HG03521 (cell line): ENCODE results near the gene CD86.
"Not testable (repeated sequence)": the region's sequence is repeated elsewhere in the genome, so short reads cannot be mapped to it uniquely, and the experiment has no call there.

Experiments
- ATAC-seq: cut with Tn5 transposase; IDR thresholded peaks from one replicate; pipeline ENCODE4 v1.9.1; 2021; ENCODE audit warnings: mild to moderate bottlenecking, moderate library complexity; ENCODE audit not compliant: unreplicated experiment

Gene CD86

GRCh38 chr3:122055215-122055614 lies at the start of gene CD86:
Gene CD86, plus strand, starts transcription at chr3:122055362. Its CDS starts 128 bp downstream, at chr3:122055490.
- ATAC-seq: peak; percentile 93

GRCh38 chr3:122006267-122006666 lies 48.9 kb upstream of the CD86 start:
- ATAC-seq: no peak

- ATAC-seq: no peak
These were observed 47.0 kb upstream of the CD86 start for GRCh38 chr3:122008166-122008565.

GRCh38 chr3:122010506-122010905 lies 44.7 kb upstream of the CD86 start:
- ATAC-seq: no peak

GRCh38 chr3:122011396-122011795 lies 43.8 kb upstream of the CD86 start:
- no peak for ATAC-seq

- ATAC-seq: no peak
These were observed 42.3 kb upstream of the CD86 start for GRCh38 chr3:122012821-122013220.

- ATAC-seq: no peak
These were observed 41.7 kb upstream of the CD86 start for GRCh38 chr3:122013448-122013925.

- ATAC-seq: peak; percentile 84
These were observed 40.4 kb upstream of the CD86 start for GRCh38 chr3:122014741-122015140.

- ATAC-seq: no peak
These were observed 35.7 kb upstream of the CD86 start for GRCh38 chr3:122019493-122019892.

- no peak for ATAC-seq
These were observed 34.1 kb upstream of the CD86 start for GRCh38 chr3:122021037-122021436.

- ATAC-seq: peak; percentile 34
These were observed 33.3 kb upstream of the CD86 start, which contains the start of gene ILDR1 for GRCh38 chr3:122021811-122022401. Gene ILDR1, minus strand, starts transcription at chr3:122022247. Its CDS starts 170 bp downstream, at chr3:122022077.

GRCh38 chr3:122023335-122023910 lies 31.7 kb upstream of the CD86 start:
- no peak for ATAC-seq

GRCh38 chr3:122024800-122025199 lies 30.4 kb upstream of the CD86 start:
- ATAC-seq: no peak

GRCh38 chr3:122025296-122025695 lies 29.9 kb upstream of the CD86 start:
- peak; percentile 76 for ATAC-seq

- ATAC-seq: peak; percentile 49
These were observed 24.6 kb upstream of the CD86 start for GRCh38 chr3:122030381-122031122.

GRCh38 chr3:122031123-122031468 lies 24.1 kb upstream of the CD86 start:
- peak; percentile 11 for ATAC-seq

- ATAC-seq: no peak
These were observed 22.6 kb upstream of the CD86 start for GRCh38 chr3:122032531-122032930.

GRCh38 chr3:122033023-122033422 lies 22.1 kb upstream of the CD86 start:
- no peak for ATAC-seq

GRCh38 chr3:122047296-122047695 lies 7.9 kb upstream of the CD86 start:
- not testable (repeated sequence) for ATAC-seq

GRCh38 chr3:122047773-122048172 lies 7.4 kb upstream of the CD86 start:
- not testable (repeated sequence) for ATAC-seq

GRCh38 chr3:122052968-122053367 lies 2.2 kb upstream of the CD86 start:
- ATAC-seq: peak; percentile 48

GRCh38 chr3:122057671-122058070 lies 2.5 kb downstream of the CD86 start:
- no peak for ATAC-seq
